GM12872 (cell line): ENCODE results near the gene ESPNL.

Experiments
- CTCF ChIP-seq: IDR thresholded peaks from 3 replicates; pipeline ENCODE4 v1.5.1; 2011; ENCODE audit warnings: low read depth, mild to moderate bottlenecking, low read length, moderate library complexity; ENCODE audit not compliant: insufficient read depth

ESPNL gene

GRCh38 chr2:238157506-238158017, 57.4 kb downstream of the ESPNL start:
- TF ChIP-seq CTCF: no peak

GRCh38 chr2:238158018-238158508, 57.9 kb downstream of the ESPNL start:
- no peak for TF ChIP-seq CTCF

GRCh38 chr2:238158509-238159070, 58.5 kb downstream of the ESPNL start, which contains the start of gene ERFE:
ERFE (plus strand) TSS chr2:238158970; CDS start chr2:238159008, 38 bp downstream.
- peak; percentile 32; the same call in 1 of the 3 replicates for TF ChIP-seq CTCF

- TF ChIP-seq CTCF: no peak
These were observed 59.0 kb downstream of the ESPNL start for GRCh38 chr2:238159071-238159539.

GRCh38 chr2:238159661-238160205, 59.6 kb downstream of the ESPNL start:
- no peak for TF ChIP-seq CTCF

- TF ChIP-seq CTCF: peak; percentile 48; the same call in 2 of the 3 replicates
These were observed 60.3 kb downstream of the ESPNL start for GRCh38 chr2:238160206-238161129.
